Transverse colon (tissue), 3 donors: Measurements from ENCODE around the gene SNED1.

Experiments
- EP300 ChIP-seq: sonication (generic); formaldehyde crosslinking; IDR thresholded peaks from one replicate; pipeline ENCODE4 v1.6.1; 2017; ENCODE audit warnings: antibody characterized with exemption, low read depth
- TF ChIP-seq, protein P1 (sequence below), 5 experiments: fragments of 200-600 bp in 3 of 5; fragments of 450-650 bp in 2 of 5; sonication (generic) in 3 of 5; IDR thresholded peaks; 1 replicate in 2 of 5; 2 replicates in 3 of 5; pipeline ENCODE4 v1.5.1; 2016 to 2017; ENCODE audit warnings: antibody characterized with exemption in 5 of 5, inconsistent platforms in 3 of 5, mild to moderate bottlenecking in 2 of 5, moderate library complexity in 1 of 5

DNA sequence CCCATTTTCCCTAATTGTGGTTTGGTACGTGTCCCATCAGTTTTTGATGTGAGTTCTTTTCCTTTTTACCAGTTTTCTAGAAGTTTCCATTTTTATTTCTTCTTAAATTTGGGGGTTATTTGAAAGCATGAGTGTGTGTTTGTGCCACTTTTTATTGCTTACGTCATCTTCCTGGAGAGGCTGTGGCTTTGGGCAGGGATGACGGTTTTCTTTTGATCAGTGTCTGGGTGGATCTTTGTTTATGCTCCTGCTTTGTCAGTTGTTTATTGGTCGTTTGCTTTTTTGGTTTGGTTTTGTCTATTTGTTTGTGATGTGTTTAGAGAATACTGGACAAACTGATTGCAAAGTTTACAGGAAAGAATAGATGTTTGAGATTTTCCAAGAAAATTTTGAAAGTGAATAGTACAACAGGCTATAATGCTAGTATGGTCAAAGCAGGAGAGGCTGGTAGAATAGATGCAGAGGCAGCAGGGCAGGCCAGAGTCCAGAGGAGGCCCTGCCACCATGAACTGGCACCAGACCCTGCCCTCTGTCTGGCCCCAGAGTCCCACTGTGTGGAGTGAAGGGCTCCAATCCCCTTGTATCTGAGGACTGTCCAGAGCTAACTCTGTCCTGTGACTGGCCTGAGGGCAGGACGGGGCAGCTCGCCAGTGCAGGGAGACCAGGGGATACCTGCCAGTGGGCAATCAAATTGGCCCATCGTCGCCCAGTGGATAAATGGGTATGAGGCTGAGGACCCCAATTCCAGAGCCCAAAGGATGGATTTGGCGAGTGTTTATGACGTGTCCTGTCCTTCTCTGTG lies 23.4 kb upstream of the SNED1 start:
- TF ChIP-seq, protein P1, sequence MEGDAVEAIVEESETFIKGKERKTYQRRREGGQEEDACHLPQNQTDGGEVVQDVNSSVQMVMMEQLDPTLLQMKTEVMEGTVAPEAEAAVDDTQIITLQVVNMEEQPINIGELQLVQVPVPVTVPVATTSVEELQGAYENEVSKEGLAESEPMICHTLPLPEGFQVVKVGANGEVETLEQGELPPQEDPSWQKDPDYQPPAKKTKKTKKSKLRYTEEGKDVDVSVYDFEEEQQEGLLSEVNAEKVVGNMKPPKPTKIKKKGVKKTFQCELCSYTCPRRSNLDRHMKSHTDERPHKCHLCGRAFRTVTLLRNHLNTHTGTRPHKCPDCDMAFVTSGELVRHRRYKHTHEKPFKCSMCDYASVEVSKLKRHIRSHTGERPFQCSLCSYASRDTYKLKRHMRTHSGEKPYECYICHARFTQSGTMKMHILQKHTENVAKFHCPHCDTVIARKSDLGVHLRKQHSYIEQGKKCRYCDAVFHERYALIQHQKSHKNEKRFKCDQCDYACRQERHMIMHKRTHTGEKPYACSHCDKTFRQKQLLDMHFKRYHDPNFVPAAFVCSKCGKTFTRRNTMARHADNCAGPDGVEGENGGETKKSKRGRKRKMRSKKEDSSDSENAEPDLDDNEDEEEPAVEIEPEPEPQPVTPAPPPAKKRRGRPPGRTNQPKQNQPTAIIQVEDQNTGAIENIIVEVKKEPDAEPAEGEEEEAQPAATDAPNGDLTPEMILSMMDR (IDR thresholded peaks at IDR 0.05), result no peak
- no peak for TF ChIP-seq EP300
